HUES6 (cell line): Measurements from ENCODE around the gene TMEM132D.

Experiments used
- H3K27ac ChIP-seq: 2 replicates; pipeline ENCODE4 v1.7.0; 2013; ENCODE audit warnings: low read depth, mild to moderate bottlenecking, low read length, inconsistent platforms
- H3K27me3 ChIP-seq: 2 replicates; pipeline ENCODE4 v1.6.1; 2013; ENCODE audit warnings: low read length; ENCODE audit not compliant: control insufficient read depth, insufficient read depth
- H3K36me3 ChIP-seq: 2 replicates; pipeline ENCODE4 v1.6.1; 2013; ENCODE audit warnings: low read length; ENCODE audit not compliant: control insufficient read depth, insufficient read depth
- H3K4me1 ChIP-seq: 2 replicates; pipeline ENCODE4 v1.6.1; 2013; ENCODE audit warnings: low read length; ENCODE audit not compliant: control insufficient read depth, insufficient read depth
- H3K4me3 ChIP-seq: 2 replicates; pipeline ENCODE4 v1.5.1; 2013; ENCODE audit warnings: low read depth, low read length
- H3K9ac ChIP-seq: one replicate; pipeline ENCODE4 v1.6.1; 2013; ENCODE audit warnings: mild to moderate bottlenecking, low read length
- H3K9me3 ChIP-seq: 2 replicates; pipeline ENCODE4 v1.6.1; 2013; ENCODE audit warnings: low read depth, low read length; ENCODE audit not compliant: control insufficient read depth, insufficient read depth

The TMEM132D gene

GRCh38 chr12:129258781-129259318 lies 645.0 kb downstream of the TMEM132D start:
- Histone ChIP-seq H3K4me3 (no peak overlapping the region), H3K9ac (no peak overlapping the region), H3K36me3 (no peaks in the 10 kb centered on the region), H3K4me1 (no peaks in the 10 kb centered on the region), H3K27ac (no peak overlapping the region), H3K9me3 (0 out of 2 replicates have a peak, but pooled peaks cover 6% of the 10 kb centered on the region), H3K27me3 (no peaks in the 10 kb centered on the region)

DNA sequence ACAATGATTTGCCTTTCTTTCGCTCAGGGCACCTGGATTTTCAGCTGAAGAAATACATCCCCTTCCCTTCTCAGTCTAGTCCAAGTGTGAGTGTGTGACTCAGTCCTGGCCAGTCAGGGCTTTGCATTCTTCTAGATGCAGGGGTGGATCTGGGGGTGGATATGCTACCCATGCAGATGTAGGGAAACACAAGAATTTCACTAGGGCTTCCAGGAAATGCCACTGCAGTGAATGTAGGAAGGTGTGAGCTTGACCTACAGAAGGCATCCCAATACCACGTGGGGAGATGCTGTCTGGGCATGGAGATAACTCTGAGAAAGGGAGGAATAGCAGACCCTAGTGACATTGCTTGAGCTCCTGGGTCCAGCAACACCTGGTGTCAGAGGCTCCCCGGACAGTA lies 646.3 kb downstream of the TMEM132D start:
- Histone ChIP-seq H3K27me3 (no peaks in the 10 kb centered on the region), H3K4me3 (no peak overlapping the region), H3K36me3 (no peaks in the 10 kb centered on the region), H3K4me1 (no peaks in the 10 kb centered on the region), H3K9me3 (0 out of 2 replicates have a peak, but pooled peaks cover 6% of the 10 kb centered on the region), H3K9ac (no peak overlapping the region), H3K27ac (no peak overlapping the region)

DNA sequence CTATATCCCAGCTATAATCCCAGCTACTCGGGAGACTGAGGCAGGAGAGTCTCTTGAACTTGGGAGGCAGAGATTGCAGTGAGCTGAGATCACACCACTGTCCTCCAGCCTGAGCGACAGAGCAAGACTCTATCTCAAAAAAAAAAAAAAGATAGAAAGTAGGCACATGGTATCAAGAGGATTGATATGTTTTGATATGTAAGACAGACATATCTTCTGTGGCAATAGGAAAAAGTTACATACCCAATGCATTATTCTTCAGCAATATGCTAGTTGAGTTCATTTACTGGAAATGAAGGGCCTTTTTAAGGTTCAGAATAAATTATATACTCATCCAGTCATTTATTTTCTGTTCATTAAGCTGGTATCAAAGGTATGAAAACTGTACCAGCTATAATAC lies 657.2 kb downstream of the TMEM132D start:
- no peaks in the 10 kb centered on the region for H3K4me1 ChIP-seq
- H3K36me3 ChIP-seq = no peaks in the 10 kb centered on the region
- H3K9me3 ChIP-seq = no peaks in the 10 kb centered on the region

DNA sequence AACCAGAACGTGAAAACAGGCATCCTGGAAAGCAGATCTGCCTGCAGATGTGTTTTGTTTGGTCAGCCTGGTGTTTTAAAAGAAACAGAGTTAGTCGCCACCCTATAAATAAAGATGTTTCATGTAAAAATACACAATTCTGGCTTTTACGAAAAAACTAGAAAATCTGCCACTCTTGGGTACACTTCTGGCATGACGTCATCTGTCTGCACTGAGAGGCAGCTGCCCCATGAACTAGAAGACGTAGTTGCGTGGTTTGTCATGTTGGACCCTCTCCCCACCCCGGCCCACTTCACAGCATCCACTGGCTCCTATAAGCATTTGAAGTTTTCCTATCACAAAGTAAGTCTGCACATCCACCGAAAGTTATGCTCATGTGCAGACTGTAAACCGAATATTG lies 658.1 kb downstream of the TMEM132D start:
- H3K9me3 ChIP-seq = no peaks in the 10 kb centered on the region
- no peak overlapping the region for H3K9ac ChIP-seq
- H3K36me3 ChIP-seq = no peaks in the 10 kb centered on the region
- no peak overlapping the region for H3K27ac ChIP-seq
- no peak overlapping the region for H3K4me3 ChIP-seq
- no peaks in the 10 kb centered on the region for H3K4me1 ChIP-seq
- no peaks in the 10 kb centered on the region for H3K27me3 ChIP-seq

More for the DNA sequence above, 657.2 kb downstream of the TMEM132D start:
- Histone ChIP-seq H3K4me3 (no peak overlapping the region), H3K9ac (no peak overlapping the region), H3K27me3 (no peaks in the 10 kb centered on the region), H3K27ac (no peak overlapping the region)

GRCh38 chr12:129241852-129242251 lies 662.0 kb downstream of the TMEM132D start:
- H3K9ac ChIP-seq = no peak overlapping the region
- no peaks in the 10 kb centered on the region for H3K4me1 ChIP-seq
- no peaks in the 10 kb centered on the region for H3K9me3 ChIP-seq
- no peaks in the 10 kb centered on the region for H3K27me3 ChIP-seq
- no peak overlapping the region for H3K4me3 ChIP-seq
- H3K27ac ChIP-seq = no peak overlapping the region
- H3K36me3 ChIP-seq = no peaks in the 10 kb centered on the region

DNA sequence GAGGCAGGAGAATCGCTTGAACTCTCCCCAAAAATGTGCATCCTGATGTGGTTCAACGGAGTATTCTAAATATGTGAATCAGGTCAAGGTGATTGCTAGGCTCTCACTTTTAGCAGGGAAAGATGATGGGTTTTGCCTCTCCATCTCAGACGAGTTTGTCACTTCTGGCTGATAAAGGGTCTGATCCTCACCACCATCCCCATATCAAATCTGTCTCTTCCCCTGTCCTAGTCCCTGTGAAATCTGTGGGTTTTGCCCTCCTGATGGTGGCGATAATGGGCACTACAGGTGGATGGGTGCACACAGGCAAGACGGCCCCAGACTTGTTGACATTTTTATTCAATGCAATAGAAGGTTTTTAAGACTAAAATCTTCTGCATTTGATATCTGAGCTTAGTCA lies 665.9 kb downstream of the TMEM132D start:
- H3K9ac ChIP-seq = no peak overlapping the region
- H3K4me1 ChIP-seq = no peaks in the 10 kb centered on the region
- no peaks in the 10 kb centered on the region for H3K36me3 ChIP-seq
- H3K27ac ChIP-seq = no peak overlapping the region
- H3K27me3 ChIP-seq = no peaks in the 10 kb centered on the region
- H3K4me3 ChIP-seq = no peak overlapping the region
- no peaks in the 10 kb centered on the region for H3K9me3 ChIP-seq

DNA sequence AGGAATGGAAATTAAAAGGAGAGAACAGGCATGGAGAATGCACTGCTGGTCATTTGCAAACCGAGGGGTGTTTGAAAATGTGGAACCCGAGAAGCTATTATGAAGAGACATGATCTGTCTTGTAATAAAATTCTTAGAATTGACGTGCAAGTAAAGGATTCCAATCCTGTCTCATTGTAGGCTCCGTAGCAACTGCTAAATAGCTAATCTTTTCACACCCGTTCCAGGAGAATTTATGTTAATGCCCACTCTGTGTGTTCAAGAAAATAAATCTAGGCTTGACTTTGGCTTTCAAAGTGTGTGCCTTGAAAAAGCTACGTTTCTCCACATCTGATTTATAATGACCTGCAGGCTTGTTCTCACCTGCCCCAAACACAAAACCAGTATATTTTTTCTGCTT lies 669.6 kb downstream of the TMEM132D start:
- no peak overlapping the region for H3K27ac ChIP-seq
- H3K9ac ChIP-seq = no peak overlapping the region
- H3K4me1 ChIP-seq = no peaks in the 10 kb centered on the region
- H3K4me3 ChIP-seq = no peak overlapping the region
- no peaks in the 10 kb centered on the region for H3K9me3 ChIP-seq
- no peaks in the 10 kb centered on the region for H3K36me3 ChIP-seq
- no peaks in the 10 kb centered on the region for H3K27me3 ChIP-seq

DNA sequence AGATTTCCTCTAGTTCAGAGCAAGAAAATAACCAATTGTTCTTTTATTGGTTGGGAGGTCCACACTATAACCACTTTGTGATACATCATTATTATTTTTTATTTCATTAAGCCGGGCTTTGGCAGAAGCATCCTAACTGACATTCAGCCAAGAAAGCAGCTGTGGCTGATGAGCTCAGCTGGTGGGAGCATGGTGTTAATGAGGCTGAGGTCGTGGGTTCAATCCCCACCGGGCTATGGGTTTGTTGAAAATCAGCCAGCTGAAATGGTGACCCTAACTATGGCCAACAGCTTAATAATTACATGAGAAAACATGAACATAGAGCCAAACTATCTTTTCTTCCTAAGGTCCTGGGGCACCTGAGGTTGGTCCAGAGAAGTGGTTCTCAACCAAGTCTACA lies 672.3 kb downstream of the TMEM132D start:
- no peaks in the 10 kb centered on the region for H3K27me3 ChIP-seq
- no peak overlapping the region for H3K27ac ChIP-seq
- H3K36me3 ChIP-seq = no peaks in the 10 kb centered on the region
- no peak overlapping the region for H3K9ac ChIP-seq
- no peak overlapping the region for H3K4me3 ChIP-seq
- no peaks in the 10 kb centered on the region for H3K4me1 ChIP-seq
- 0 out of 2 replicates have a peak, but pooled peaks cover 4% of the 10 kb centered on the region for H3K9me3 ChIP-seq

GRCh38 chr12:129230995-129231394 lies 672.8 kb downstream of the TMEM132D start:
- Histone ChIP-seq H3K36me3 (no peaks in the 10 kb centered on the region), H3K9ac (no peak overlapping the region), H3K4me3 (no peak overlapping the region), H3K4me1 (no peaks in the 10 kb centered on the region), H3K27ac (no peak overlapping the region), H3K27me3 (no peaks in the 10 kb centered on the region), H3K9me3 (0 out of 2 replicates have a peak, but pooled peaks cover 4% of the 10 kb centered on the region)

GRCh38 chr12:129226851-129227250 lies 677.0 kb downstream of the TMEM132D start:
- Histone ChIP-seq H3K4me1 (no peaks in the 10 kb centered on the region), H3K9me3 (0 out of 2 replicates have a peak, but pooled peaks cover 4% of the 10 kb centered on the region), H3K9ac (no peak overlapping the region), H3K27ac (no peak overlapping the region), H3K4me3 (no peak overlapping the region), H3K27me3 (no peaks in the 10 kb centered on the region), H3K36me3 (no peaks in the 10 kb centered on the region)

- Histone ChIP-seq H3K27ac (no peak overlapping the region), H3K36me3 (no peaks in the 10 kb centered on the region), H3K9ac (no peak overlapping the region), H3K9me3 (0 out of 2 replicates have a peak, but pooled peaks cover 4% of the 10 kb centered on the region), H3K27me3 (no peaks in the 10 kb centered on the region), H3K4me1 (no peaks in the 10 kb centered on the region), H3K4me3 (no peak overlapping the region)
These were observed 677.8 kb downstream of the TMEM132D start for GRCh38 chr12:129226005-129226404.

- peaks cover 5% of the 10 kb centered on the region for H3K9me3 ChIP-seq
- H3K27ac ChIP-seq = no peak overlapping the region
- H3K36me3 ChIP-seq = no peaks in the 10 kb centered on the region
- no peak overlapping the region for H3K9ac ChIP-seq
- no peaks in the 10 kb centered on the region for H3K4me1 ChIP-seq
- no peak overlapping the region for H3K4me3 ChIP-seq
- H3K27me3 ChIP-seq = no peaks in the 10 kb centered on the region
These were observed 688.3 kb downstream of the TMEM132D start for GRCh38 chr12:129215556-129215955.
